Hematopoietic multipotent progenitor cell (in vitro differentiated cells): ENCODE results near the gene AVP. TPM values are rescaled to one million over a fixed set of nuclear protein-coding genes. Genes with fewer than 3 reads are reported as not detected.
"Not testable (repeated sequence)": the region's sequence is repeated elsewhere in the genome, so short reads cannot be mapped to it uniquely, and the experiment has no call there.

Source experiments
- DNase-seq, 3 donors: peaks; one replicate each; pipeline ENCODE4 v3.0.0-alpha.2; 2011 to 2015; ENCODE audit warnings: low read depth in 2 of 3, low spot score in 2 of 3
- total RNA-seq: library from RNA; depleted of rRNA; stranded (reverse); fragments of >200 nt; gene quantifications from one replicate; pipeline ENCODE4 v1.2.3, GENCODE V29; 2012

AVP gene
- total RNA-seq, result 81.3 TPM

- DNase-seq, result peak in 2 of 3 donors; percentile 32 to 57
These were observed at the start of gene AVP for GRCh38 chr20:3084283-3084985. Gene AVP, minus strand, starts transcription at chr20:3084724. Its CDS starts 50 bp downstream, at chr20:3084674.

DNA sequence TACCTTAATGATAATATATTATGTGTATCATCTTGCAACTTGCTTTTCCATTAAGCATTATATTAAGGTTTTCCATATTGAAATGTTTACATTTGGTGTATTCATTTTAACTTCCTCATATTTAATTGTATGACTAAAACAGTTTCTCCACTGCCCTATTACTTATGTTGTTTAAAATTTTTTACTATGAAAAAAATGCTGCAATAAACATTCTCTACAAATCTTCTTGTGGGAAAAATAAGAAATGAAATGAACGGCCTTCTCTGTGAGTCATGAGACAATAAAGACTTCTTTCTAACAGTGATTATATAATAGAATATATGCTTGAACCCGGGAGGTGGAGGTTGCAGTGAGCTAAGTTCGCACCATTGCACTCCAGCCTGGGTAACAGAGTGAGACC is 49.6 kb upstream of the AVP start:
- no peak for DNase-seq

GRCh38 chr20:3133155-3133554 is 48.6 kb upstream of the AVP start:
- no peak for DNase-seq

GRCh38 chr20:3130051-3130600 is 45.6 kb upstream of the AVP start:
- DNase-seq, result no peak

DNA sequence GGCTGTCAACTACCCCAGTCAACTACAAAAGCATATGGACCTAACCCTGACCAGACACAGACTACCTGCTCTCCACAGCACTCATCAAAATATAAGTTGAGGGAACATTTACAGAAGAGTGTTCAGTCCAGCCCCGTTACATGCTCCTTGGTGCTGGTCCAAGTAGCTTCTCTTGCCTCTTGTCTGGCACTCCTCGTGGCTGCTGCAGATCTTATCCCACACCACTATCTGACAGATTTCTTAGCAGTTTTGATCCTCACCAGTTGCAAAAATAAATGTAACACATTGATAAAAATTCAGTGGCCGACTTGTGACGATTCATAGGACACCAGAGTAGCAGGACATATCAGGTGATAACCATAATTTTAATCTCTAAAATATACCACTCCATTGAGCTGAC is 44.6 kb upstream of the AVP start:
- DNase-seq, result no peak

DNA sequence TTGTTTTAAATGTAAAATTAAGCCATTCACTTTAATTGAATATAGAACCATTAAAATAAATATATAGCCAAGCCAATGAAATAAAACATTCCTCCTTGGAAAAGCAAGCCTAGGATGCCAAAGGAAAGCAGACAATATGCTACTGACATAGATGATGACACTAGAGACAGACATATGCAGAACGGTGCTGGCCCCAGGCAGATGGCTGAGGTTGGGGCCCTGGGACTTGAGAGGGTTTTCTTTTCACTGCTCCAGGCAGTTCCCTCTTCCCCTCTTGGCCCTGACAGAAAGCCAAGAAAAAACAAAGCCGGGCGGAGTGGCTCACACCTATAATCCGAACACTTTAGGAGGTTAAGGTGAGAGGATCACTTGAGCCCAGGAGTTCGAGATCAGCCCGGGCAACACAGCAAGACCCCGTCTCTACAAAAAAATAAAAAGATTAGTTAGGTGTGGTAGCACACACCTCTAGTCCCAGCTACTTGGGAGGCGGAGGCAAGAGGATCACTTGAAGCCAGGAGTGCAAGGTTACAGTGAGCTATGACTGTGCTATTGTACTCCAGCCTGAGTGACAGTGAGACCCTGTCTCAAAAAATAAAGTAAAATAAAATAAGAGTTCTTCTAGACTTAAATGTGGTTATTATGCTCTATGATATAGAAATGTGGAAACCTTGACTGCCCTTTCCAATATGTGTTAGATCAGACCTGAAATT is 43.9 kb upstream of the AVP start:
- no peak for DNase-seq

DNA sequence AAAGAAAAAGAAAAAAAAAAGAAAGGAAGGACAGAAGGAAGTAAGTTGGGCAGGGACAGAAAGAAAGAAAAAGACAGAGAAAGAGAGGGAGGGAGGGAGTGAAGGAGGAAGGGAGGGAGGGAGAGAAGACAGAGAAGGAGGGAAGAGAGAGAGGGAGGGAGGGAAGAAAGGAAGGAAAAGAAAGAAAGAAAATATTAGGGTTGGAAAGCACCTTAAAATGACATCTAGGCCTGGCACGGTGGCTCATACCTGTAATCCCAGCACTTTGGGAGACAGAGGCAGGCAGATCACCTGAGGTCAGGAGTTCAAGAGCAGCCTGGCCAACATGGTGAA is 42.0 kb upstream of the AVP start:
- DNase-seq, result no peak

DNA sequence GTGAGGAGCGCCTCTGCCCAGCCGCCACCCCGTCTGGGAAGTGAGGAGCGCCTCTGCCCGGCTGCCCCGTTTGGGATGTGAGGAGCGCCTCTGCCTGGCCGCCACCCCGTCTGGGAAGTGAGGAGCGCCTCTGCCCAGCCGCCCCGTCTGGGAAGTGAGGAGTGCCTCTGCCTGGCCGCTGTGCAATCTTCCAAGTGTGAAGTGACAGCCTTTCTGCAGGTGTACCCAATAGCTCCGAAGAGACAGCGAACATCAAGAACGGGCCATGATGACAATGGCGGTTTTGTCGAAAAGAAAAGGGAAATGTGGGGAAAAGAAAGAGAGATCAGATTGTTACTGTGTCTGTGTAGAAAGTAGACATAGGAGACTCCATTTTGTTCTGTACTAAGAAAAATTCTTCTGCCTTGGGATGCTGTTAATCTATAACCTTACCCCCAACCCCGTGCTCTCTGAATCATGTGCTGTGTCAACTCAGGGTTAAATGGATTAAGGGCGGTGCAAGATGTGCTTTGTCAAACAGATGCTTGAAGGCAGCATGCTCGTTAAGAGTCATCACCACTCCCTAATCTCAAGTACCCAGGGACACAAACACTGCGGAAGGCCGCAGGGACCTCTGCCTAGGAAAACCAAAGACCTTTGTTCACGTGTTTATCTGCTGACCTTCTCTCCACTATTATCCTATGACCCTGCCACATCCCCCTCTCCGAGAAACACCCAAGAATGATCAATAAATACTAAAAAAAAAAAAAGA is 41.4 kb upstream of the AVP start:
- not testable (repeated sequence) for DNase-seq

DNA sequence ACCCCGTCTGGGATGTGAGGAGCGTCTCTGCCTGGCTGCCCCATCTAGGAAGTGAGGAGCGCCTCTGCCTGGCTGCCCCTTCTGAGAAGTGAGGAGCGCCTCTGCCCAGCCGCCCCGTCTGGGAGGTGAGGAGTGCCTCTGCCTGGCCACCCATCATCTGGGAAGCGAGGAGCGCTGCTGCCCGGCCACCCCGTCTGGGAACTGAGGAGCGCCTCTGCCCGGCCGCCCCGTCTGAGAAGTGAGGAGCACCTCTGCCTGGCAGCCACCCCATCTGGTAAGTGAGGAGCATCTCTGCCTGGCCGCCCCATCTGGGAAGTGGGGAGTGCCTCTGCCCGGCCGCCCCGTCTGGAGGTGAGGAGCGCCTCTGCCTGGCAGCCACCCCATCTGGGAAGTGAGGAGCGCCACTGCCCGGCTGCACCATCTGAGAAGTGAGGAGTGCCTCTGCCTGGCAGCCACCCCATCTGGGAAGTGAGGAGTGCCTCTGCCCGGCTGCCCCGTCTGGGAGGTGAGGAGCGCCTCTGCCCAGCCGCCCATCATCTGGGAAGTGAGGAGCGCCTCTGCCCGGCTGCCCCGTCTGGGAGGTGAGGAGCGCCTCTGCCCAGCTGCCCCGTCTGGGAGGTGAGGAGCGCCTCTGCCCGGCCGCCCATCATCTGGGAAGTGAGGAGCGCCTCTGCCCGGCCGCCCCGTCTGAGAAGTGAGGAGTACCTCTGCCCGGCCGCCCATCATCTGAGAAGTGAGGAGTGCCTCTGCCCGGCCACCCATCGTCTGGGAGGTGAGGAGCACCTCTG is 40.4 kb upstream of the AVP start:
- not testable (repeated sequence) for DNase-seq

GRCh38 chr20:3124163-3124562 is 39.6 kb upstream of the AVP start:
- DNase-seq, result not testable (repeated sequence)

DNA sequence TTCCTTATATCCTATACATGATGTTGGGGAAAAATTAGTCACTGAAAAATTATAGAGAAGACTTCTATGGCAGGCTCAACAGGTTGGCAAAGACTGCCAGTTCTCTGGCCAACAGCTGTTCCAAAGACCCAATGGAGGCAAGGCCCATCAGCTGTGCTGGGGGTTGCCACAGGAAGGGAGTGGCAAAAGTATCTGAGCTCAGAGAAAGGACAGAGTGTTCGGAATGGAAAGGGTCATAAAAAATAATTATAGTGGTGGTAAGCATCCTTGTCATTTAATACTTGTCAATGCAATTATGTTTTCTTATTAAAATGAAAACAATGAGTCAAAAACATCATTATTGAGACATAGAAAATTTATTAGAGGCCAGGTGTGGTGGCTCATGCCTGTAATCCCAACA is 39.0 kb upstream of the AVP start:
- DNase-seq, result no peak

GRCh38 chr20:3121955-3122610 is 37.6 kb upstream of the AVP start:
- no peak for DNase-seq

DNA sequence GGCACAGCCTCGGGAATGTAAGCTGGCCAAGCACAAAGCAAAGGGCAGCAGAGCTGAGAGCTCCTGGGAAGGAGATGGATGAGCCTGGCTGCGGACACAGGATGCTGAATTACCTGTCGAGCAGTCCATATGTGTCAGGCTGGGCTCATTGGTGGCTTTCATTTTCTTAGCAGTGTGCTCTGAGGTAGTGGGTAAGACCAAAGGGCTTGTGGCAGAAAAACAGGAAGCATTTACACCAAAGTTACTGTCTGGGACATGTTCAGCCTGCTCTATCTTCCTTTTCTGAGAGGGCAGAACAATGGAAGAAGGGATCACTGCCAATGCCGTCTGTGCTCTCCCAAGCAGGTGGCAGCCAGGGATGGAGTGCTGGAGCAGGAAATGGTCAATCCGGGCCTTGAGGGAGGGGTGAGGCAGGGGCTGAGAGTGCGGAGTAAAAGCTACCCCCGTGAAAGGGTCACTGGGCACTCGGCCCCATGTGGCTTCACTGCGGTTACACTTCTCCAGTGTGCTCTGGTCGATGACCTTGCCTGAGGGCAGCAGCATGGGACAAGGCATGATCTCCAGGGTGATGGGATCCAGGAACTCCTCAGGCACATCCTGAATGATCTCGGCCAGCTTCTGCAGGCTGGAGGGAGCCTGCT is 36.9 kb upstream of the AVP start:
- peak in 1 of 3 donors; percentile 57 for DNase-seq

GRCh38 chr20:3119044-3119443 is 34.5 kb upstream of the AVP start:
- no peak for DNase-seq

- peak in 2 of 3 donors; percentile 79 to 91 for DNase-seq
These were observed 33.4 kb upstream of the AVP start for GRCh38 chr20:3117839-3118379.

DNA sequence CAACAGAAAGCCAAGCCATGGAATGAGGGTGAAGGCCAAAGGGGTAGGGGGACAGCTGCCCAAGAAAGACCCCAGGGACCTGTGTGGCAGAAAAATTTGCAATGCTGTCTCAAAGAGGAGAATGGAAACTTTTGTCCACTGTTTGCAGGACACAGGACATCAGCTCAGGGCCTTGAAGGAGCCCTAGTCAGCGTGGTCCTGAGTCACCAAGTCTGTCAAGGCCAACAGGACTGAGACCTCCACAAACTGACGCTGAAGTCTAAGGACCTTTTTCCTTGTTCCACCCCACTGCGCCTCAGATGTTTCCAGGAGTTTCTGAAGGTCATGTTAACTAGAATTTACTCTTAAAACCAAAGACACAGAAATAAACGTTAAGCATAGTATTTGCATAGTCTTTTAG is 31.8 kb upstream of the AVP start:
- no peak for DNase-seq

DNA sequence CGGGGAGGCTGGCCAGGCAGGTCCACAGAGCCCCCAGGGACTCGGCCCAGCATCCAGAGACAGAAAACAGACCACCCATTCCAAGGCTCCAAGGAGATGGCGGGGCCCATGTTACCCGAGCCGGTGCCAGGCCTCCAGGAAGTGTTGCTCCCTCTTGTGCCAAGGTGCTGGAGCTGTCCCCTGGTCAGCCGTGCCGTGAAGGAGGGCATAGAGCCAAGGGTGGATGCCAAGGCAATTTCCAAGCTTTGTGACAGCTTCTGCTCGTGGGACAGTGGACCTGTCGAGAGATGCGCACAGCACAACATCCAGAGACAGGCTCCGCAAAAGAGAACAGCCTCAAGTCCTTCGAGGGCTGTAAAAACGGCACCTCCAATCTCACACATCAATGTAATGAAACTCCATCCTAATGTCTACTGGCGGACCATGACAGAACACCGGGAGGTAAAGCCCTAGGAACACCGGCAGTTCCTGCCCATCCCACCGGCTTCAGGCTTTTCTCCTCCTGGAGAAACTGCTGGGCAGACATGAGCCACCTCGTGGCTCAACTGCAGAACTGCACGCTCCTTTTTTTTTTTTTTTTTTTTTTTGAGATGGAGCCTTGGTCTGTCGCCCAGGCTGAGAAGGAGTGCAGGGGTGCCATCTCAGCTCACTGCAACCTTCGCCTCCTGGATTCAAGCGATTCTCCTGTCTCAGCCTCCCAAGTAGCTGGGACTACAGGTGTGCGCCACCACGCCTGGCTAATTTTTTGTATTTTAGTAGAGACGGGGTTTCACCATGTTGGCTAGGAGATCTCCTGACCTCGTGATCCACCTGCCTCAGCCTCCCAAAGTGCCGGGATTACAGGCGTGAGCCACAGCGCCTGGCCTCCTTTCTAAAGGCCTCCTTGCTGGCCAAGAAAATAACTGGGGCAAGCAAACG is 30.9 kb upstream of the AVP start:
- peak in 1 of 3 donors; percentile 54 for DNase-seq

DNA sequence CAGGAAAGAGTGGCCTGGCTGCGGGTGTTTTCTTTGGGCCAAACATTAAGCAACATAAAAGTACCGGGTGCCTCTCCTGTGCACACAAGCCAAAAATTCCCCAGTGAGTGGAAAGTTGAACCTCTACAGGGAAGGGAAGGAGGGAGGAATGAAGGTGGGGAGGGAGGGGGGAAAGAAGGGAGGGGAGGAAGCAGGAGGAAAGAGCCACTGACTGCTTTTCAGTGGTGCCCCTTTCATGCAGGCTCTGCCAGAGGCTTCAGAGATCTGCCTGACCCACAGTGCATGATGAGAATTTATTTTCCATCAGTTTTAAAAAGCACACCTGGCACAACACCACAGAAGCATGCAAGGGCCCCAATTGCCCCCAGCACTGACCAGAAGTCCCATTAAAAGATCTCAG is 27.5 kb upstream of the AVP start:
- no peak for DNase-seq
